ENCODE results near the gene GUCA2B.

DNA sequence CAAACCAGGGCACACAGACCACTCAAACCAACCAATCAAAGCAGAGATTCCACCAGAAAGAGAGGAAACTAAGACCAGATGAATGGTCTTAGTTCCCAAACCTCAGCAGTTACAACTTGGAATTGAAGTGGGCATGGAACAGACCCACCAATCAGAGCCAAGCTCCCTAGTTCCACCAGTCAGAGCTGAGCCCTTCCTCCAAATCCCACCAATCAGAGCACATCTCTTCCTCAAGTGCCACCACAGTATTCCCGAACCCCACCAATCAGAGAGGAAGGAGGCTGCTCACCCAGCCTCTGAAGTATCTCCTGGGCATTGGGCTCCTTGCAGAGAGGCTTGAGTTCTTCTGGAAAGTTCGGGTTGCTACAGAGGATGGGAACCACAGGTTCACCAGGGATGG is 9.9 kb downstream of the GUCA2B start:
- TF ChIP-seq, protein P1, sequence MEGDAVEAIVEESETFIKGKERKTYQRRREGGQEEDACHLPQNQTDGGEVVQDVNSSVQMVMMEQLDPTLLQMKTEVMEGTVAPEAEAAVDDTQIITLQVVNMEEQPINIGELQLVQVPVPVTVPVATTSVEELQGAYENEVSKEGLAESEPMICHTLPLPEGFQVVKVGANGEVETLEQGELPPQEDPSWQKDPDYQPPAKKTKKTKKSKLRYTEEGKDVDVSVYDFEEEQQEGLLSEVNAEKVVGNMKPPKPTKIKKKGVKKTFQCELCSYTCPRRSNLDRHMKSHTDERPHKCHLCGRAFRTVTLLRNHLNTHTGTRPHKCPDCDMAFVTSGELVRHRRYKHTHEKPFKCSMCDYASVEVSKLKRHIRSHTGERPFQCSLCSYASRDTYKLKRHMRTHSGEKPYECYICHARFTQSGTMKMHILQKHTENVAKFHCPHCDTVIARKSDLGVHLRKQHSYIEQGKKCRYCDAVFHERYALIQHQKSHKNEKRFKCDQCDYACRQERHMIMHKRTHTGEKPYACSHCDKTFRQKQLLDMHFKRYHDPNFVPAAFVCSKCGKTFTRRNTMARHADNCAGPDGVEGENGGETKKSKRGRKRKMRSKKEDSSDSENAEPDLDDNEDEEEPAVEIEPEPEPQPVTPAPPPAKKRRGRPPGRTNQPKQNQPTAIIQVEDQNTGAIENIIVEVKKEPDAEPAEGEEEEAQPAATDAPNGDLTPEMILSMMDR (IDR thresholded peaks at IDR 0.05) = no peak
- no peak for TF ChIP-seq POLR2A (IDR thresholded peaks at IDR 0.05)

Data from right lobe of liver (tissue), 4 donors.